Measurements from ENCODE around the gene MGRN1.

Gene MGRN1

GRCh38 chr16:4698321-4699045, 73.9 kb downstream of the MGRN1 start:
- no peak overlapping the region for H3K4me3 ChIP-seq (ENCODE audit: low read depth, low read length)
- TF ChIP-seq CTCF (IDR thresholded peaks at IDR 0.05; ENCODE audit: low read depth, low read length), result no peak

- no peak for TF ChIP-seq CTCF (IDR thresholded peaks at IDR 0.05; ENCODE audit: low read depth, low read length)
- no peak overlapping the region for H3K4me3 ChIP-seq (ENCODE audit: low read depth, low read length)
These were observed 74.5 kb downstream of the MGRN1 start for GRCh38 chr16:4699046-4699556.

GRCh38 chr16:4700380-4700996, 75.9 kb downstream of the MGRN1 start:
- H3K4me3 ChIP-seq (ENCODE audit: low read depth, low read length), result no peak overlapping the region
- no peak for TF ChIP-seq CTCF (IDR thresholded peaks at IDR 0.05; ENCODE audit: low read depth, low read length)

GRCh38 chr16:4700997-4701743, 76.5 kb downstream of the MGRN1 start:
- no peak for TF ChIP-seq CTCF (IDR thresholded peaks at IDR 0.05; ENCODE audit: low read depth, low read length)
- no peak overlapping the region for H3K4me3 ChIP-seq (ENCODE audit: low read depth, low read length)

GRCh38 chr16:4701791-4702465, 77.3 kb downstream of the MGRN1 start:
- H3K4me3 ChIP-seq (ENCODE audit: low read depth, low read length), result no peak overlapping the region
- TF ChIP-seq CTCF (IDR thresholded peaks at IDR 0.05; ENCODE audit: low read depth, low read length), result no peak

GRCh38 chr16:4702466-4702808, 77.8 kb downstream of the MGRN1 start:
- H3K4me3 ChIP-seq (ENCODE audit: low read depth, low read length), result no peak overlapping the region
- TF ChIP-seq CTCF (IDR thresholded peaks at IDR 0.05; ENCODE audit: low read depth, low read length), result no peak
